Right cardiac atrium (tissue), 5 donors: Measurements from ENCODE around the gene CMPK1. TPM values are rescaled to one million over a fixed set of nuclear protein-coding genes. Genes with fewer than 3 reads are reported as not detected.
A peak's percentile ranks its signal among the peaks of the same experiment; 100 is the strongest.

Source experiments
- ATAC-seq, 2 donors: fragments of 200-7000 bp; cut with Tn5 transposase; one replicate each; pipeline versions ENCODE4 v1.8.0 to v1.9.1; 2020; ENCODE audit warnings: moderate library complexity in 2 of 2, mild to moderate bottlenecking in 1 of 2
- DNase-seq, 3 donors: peaks; one replicate each; pipeline ENCODE4 v3.0.0-alpha.2; 2020
- H3K27ac ChIP-seq: one replicate; pipeline ENCODE4 v1.5.1; 2013; ENCODE audit warnings: mild to moderate bottlenecking, low read length, control low read depth, moderate library complexity
- H3K27me3 ChIP-seq: one replicate; pipeline ENCODE4 v1.6.1; 2013; ENCODE audit not compliant: control insufficient read depth, insufficient read depth
- H3K4me1 ChIP-seq: one replicate; pipeline ENCODE4 v1.6.1; 2013; ENCODE audit warnings: low read length; ENCODE audit not compliant: control insufficient read depth, insufficient read depth
- H3K4me3 ChIP-seq: one replicate; pipeline ENCODE4 v1.5.1; 2013; ENCODE audit warnings: low read length, control low read depth
- H3K9me3 ChIP-seq: one replicate; pipeline ENCODE4 v1.6.1; 2013; ENCODE audit warnings: low read length; ENCODE audit not compliant: control insufficient read depth
- WGBS: extraction: QIAGEN DNeasy Blood & Tissue Kit; methylation state at CpG from one replicate; pipeline ENCODE4 v1.1.7; 2013; 5-methylcytosine and 5-hydroxymethylcytosine counted together
- intact Hi-C, 4 donors: fragments of 100-400 bp; cut with DNase I; formaldehyde crosslinking; loops; one replicate each; pipeline versions ENCODE4 v1.11.0 to v1.14.0; 2022 to 2023
- polyA plus RNA-seq: library from polyadenylated mRNA; stranded (reverse); fragments of 200-250 nt; gene quantifications from one replicate; pipeline ENCODE4 v1.2.3, GENCODE V29; 2013
- total RNA-seq, 4 donors: library from RNA; stranded (reverse); fragmentation: NEBNext Ultra II Directional; extraction: Animal tissue kit (Norgen Biotek cat#: 25700); gene quantifications; one replicate each; pipeline ENCODE4 v1.2.1, GENCODE V29; 2021
- donor health status: healthy with polysubstance abuse.
- donor health status: DM: no; HTN: yes; CAD: no.
- donor health status: DM: no; HTN: no; CAD: no.
- donor health status: DM: no; HTN: yes; CAD: no; lungs with severe emphysema.
- donor health status: DM: yes; HTN: yes; CAD: no.

CMPK1 gene
- total and polyA plus RNA-seq, 5 donors, result 53.6 to 103 (median 77.5) TPM

DNA sequence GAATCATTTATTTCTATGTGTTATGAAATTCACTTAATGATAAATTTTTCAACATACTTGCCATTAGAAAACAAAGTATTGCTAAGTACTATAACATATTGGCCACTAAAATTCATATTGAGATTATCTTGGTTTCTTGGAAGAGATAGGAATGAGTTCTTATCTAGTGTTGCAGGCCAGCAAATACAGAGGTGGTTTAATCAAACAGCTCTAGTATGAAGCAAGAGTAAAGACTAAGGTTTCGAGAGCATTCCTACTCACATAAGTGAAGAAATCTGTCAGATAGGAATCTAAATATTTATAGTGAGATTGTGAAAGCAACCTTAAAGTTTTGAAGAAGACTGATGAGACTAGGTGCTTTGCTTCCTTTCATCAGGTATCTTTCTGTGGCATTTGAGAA lies 44.6 kb downstream of the CMPK1 start:
- no peaks in the 10 kb centered on the region for H3K4me1 ChIP-seq
- WGBS, result 73% methylated on average over 1 of the region's 1 CpG
- H3K9me3 ChIP-seq, result no peaks in the 10 kb centered on the region
- DNase-seq, result no peak
- H3K27ac ChIP-seq, result no peak overlapping the region
- no peaks in the 10 kb centered on the region for H3K27me3 ChIP-seq
- H3K4me3 ChIP-seq, result no peak overlapping the region
- ATAC-seq, result no peak
- intact Hi-C loops, result no loop called here

GRCh38 chr1:47380699-47381098 lies 47.1 kb downstream of the CMPK1 start:
- H3K9me3 ChIP-seq, result no peaks in the 10 kb centered on the region
- ATAC-seq (peak in 1 of 2 donors; percentile 69), DNase-seq (no peak)
- intact Hi-C loops, result no loop called here
- no peak overlapping the region for H3K27ac ChIP-seq
- H3K4me3 ChIP-seq, result no peak overlapping the region
- no peaks in the 10 kb centered on the region for H3K4me1 ChIP-seq
- 98% methylated on average over 5 of the region's 5 CpGs for WGBS
- H3K27me3 ChIP-seq, result no peaks in the 10 kb centered on the region

DNA sequence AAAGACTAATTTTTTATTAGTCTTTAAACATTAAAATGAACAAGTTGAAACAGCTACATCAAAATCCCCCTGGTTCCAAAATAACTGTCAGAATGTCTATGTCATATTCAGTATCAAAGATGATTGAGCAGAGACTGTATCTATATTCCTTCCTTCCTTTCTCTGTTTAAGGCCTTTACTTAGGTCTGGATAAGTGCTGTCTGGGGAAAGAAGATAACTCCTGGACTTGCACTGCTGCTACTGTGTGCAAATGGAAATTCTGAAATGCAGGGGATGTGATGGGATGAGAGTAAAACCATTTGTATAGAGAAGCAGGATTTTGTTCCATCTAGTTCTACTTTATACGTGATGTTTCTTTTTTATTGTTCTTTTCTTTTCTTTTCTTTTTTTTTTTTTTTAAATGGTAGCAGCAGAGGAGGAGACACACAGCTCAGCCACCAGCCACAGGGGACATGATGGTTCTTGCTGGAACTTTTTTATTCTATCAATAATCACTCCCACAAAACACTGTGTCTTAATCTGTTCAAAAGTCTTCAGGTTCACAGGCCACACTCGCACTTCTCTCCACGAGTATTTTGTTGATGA lies 48.9 kb downstream of the CMPK1 start:
- 79% methylated on average over 3 of the region's 3 CpGs for WGBS
- H3K4me1 ChIP-seq, result no peaks in the 10 kb centered on the region
- no peak overlapping the region for H3K27ac ChIP-seq
- DNase-seq, result no peak
- no peaks in the 10 kb centered on the region for H3K9me3 ChIP-seq
- H3K27me3 ChIP-seq, result no peaks in the 10 kb centered on the region
- intact Hi-C loops, result no loop called here
- ATAC-seq, result no peak
- H3K4me3 ChIP-seq, result no peak overlapping the region

DNA sequence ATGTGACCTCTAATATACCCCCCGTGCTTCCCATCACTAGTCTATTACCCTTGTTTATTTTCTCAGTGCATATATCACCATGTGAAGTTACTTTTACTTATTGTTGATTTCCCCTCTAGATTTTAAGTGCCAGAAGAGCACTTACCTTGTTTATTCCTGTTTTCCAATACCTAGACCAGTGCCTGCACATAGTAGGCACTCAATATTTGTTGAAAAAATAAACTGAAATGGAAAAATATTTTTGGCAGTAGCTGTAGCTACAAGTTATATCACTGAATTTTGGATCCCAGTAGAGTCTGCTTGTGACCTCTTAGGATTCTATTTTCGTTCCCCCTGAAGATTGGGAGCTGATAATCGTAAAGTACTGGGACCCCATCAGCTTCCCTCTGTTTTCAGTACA lies 50.5 kb downstream of the CMPK1 start:
- no peak for ATAC-seq
- DNase-seq, result no peak
- 89% methylated on average over 3 of the region's 3 CpGs for WGBS
- no peaks in the 10 kb centered on the region for H3K9me3 ChIP-seq
- no peak overlapping the region for H3K4me3 ChIP-seq
- no peak overlapping the region for H3K27ac ChIP-seq
- H3K27me3 ChIP-seq, result no peaks in the 10 kb centered on the region
- intact Hi-C loops, result no loop called here
- no peaks in the 10 kb centered on the region for H3K4me1 ChIP-seq

- ATAC-seq (no peak), DNase-seq (no peak)
- intact Hi-C loops, result no loop called here
- no peaks in the 10 kb centered on the region for H3K27me3 ChIP-seq
- no peaks in the 10 kb centered on the region for H3K4me1 ChIP-seq
- H3K27ac ChIP-seq, result no peak overlapping the region
- no peak overlapping the region for H3K4me3 ChIP-seq
- 80% methylated on average over 6 of the region's 6 CpGs for WGBS
- H3K9me3 ChIP-seq, result no peaks in the 10 kb centered on the region
Measured at GRCh38 chr1:47385020-47385419, 51.4 kb downstream of the CMPK1 start.

DNA sequence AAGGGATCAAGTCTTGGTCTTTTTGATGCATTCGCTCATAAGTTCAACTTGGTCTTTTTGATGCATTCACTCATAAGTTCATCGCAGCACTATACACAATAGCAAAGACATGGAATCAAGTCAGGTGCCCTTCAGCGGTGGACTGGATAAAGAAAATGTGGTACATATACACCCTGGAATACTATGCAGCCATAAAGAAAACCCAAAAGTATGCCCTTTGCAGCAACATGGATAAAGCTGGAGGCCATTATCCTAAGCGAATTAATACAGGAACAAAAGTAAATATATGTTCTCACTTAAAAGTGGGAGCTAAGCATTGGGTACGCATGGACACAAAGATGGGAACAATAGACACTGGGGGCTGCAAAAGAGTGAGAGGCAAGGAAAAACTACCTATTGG lies 52.7 kb downstream of the CMPK1 start:
- ATAC-seq, result no peak

DNA sequence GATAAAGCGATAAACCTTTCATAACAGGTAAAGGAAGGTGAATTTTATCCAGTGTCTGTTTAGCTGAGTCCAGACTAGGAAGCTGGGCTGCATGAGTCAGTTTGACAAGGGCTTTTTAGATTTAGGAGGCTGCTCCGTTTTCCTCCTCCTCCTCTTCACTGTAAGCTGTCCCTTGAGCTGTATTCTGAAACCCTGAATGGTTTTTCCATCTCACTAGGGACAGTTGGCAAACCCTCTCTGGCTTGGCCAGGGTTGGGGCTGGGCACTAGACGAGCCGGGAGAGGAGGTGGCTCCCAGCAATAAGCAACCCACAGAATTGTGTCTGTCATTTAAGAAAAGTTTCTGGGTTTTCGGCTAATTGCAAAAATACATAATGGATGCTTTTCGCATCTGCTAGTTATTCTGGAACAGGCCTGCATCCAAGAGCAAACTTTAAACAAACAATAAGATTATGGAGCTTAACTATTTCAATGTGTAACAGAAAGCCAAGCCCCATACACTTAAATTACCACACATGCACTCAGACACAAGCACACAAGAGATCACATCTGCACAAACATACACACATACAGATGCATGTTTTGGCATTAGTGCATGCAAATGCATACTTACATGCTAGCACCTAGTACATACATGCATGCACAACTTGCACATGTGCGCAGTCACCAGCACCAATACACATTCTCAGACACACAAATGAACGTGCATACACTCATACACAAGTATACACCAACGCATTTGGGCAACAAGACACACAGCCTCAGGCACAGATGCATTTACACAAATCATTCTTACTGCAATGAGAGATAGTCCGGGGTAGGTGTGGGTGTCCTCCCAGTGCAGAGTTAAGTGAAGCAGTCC lies 54.7 kb downstream of the CMPK1 start:
- ATAC-seq (peak in 1 of 2 donors; percentile 40), DNase-seq (no peak)
- intact Hi-C loops, result no loop called here
- 36% methylated on average over 10 of the region's 10 CpGs for WGBS
- no peak overlapping the region for H3K4me3 ChIP-seq
- no peak overlapping the region for H3K27ac ChIP-seq
- H3K27me3 ChIP-seq, result no peaks in the 10 kb centered on the region
- H3K9me3 ChIP-seq, result no peaks in the 10 kb centered on the region
- H3K4me1 ChIP-seq, result no peaks in the 10 kb centered on the region

More for the DNA sequence above, 52.7 kb downstream of the CMPK1 start:
- Histone ChIP-seq H3K9me3 (no peaks in the 10 kb centered on the region), H3K4me3 (no peak overlapping the region), H3K27me3 (no peaks in the 10 kb centered on the region), H3K27ac (no peak overlapping the region), H3K4me1 (no peaks in the 10 kb centered on the region)
- WGBS, result 96% methylated on average over 5 of the region's 5 CpGs
- no peak for DNase-seq
- intact Hi-C loops, result no loop called here

DNA sequence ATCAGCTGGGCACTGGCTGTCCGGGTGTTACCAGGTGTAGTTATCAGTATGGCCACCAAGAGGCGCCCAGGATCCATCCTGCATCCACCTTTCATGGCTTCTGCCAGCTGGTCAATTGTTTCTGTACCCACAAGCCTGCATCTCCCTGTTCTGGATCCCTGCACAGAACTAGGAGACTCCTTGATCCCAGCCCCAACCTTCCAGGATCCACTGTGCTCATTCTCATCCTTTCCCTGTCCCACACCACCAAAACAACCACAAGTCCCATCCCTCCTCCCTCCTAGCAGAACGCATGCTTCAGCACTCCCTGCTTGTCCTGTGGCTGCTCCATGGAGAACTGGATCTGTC lies 55.3 kb downstream of the CMPK1 start:
- Histone ChIP-seq H3K4me1 (no peaks in the 10 kb centered on the region), H3K9me3 (no peaks in the 10 kb centered on the region), H3K4me3 (no peak overlapping the region), H3K27ac (no peak overlapping the region), H3K27me3 (no peaks in the 10 kb centered on the region)
- peak; percentile 61 to 69 for ATAC-seq
- intact Hi-C loops, result no loop called here
- WGBS, result 26% methylated on average over 3 of the region's 3 CpGs
- peak in 2 of 3 donors; percentile 41 to 79 for DNase-seq

DNA sequence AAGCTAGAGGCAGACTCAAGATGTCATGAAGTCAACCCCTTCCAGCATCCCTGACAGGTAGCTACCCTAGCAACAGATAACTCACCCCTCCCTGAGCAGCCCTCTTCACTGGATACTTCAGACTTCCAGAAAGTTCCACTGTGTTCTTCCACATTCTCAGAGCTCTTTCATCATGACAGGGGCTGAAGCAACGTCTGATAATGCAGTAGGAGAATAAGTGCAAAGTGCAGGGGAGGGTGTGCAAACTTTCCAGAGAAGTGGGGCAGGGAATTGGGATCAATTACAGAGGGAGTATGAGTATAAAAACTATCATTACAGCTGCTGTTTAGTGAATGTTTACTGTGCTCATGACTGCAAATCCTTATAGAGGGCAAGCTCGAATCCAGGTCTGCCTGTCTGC lies 56.1 kb downstream of the CMPK1 start:
- DNase-seq, result no peak
- Histone ChIP-seq H3K4me3 (no peak overlapping the region), H3K27ac (no peak overlapping the region), H3K4me1 (no peaks in the 10 kb centered on the region), H3K27me3 (no peaks in the 10 kb centered on the region), H3K9me3 (no peaks in the 10 kb centered on the region)
- WGBS, result 52% methylated on average over 2 of the region's 2 CpGs
- ATAC-seq, result no peak
- intact Hi-C loops, result no loop called here

GRCh38 chr1:47390843-47391242 lies 57.3 kb downstream of the CMPK1 start:
- DNase-seq, result no peak
- no peaks in the 10 kb centered on the region for H3K27me3 ChIP-seq
- no peaks in the 10 kb centered on the region for H3K4me1 ChIP-seq
- 81% methylated on average over 2 of the region's 2 CpGs for WGBS
- H3K27ac ChIP-seq, result no peak overlapping the region
- no peak for ATAC-seq
- intact Hi-C loops, result no loop called here
- no peaks in the 10 kb centered on the region for H3K9me3 ChIP-seq
- no peak overlapping the region for H3K4me3 ChIP-seq

GRCh38 chr1:47393141-47393540 lies 59.6 kb downstream of the CMPK1 start:
- Histone ChIP-seq H3K4me1 (no peaks in the 10 kb centered on the region), H3K27me3 (no peaks in the 10 kb centered on the region), H3K27ac (no peak overlapping the region), H3K4me3 (no peak overlapping the region), H3K9me3 (no peaks in the 10 kb centered on the region)
- intact Hi-C loops, result no loop called here
- ATAC-seq (no peak), DNase-seq (no peak)
- 71% methylated on average over 5 of the region's 5 CpGs for WGBS
